HepG2 (cell line): Measurements from ENCODE around the gene SYTL3. TPM values are rescaled to one million over a fixed set of nuclear protein-coding genes. Genes with fewer than 3 reads are reported as not detected.

Experiments
- ATAD3A ChIP-seq: sonication (generic); formaldehyde crosslinking; IDR thresholded peaks from 2 replicates; pipeline ENCODE4 v1.4.0; 2020; ENCODE audit warnings: missing genetic modification reagents
- E2F2 ChIP-seq: sonication (generic); formaldehyde crosslinking; IDR thresholded peaks from 2 replicates; pipeline ENCODE4 v1.4.0; 2020; ENCODE audit warnings: missing genetic modification reagents, borderline replicate concordance
- EEA1 ChIP-seq: sonication (generic); formaldehyde crosslinking; IDR thresholded peaks from 2 replicates; pipeline ENCODE4 v1.5.1; 2020; ENCODE audit warnings: mild to moderate bottlenecking, missing genetic modification reagents, borderline replicate concordance
- ELF1 ChIP-seq: sonication (generic); formaldehyde crosslinking; IDR thresholded peaks from 2 replicates; pipeline ENCODE4 v1.4.0; 2020; ENCODE audit warnings: missing genetic modification reagents
- FOXO1 ChIP-seq: sonication (generic); formaldehyde crosslinking; IDR thresholded peaks from 2 replicates; pipeline ENCODE4 v1.4.0; 2020; ENCODE audit warnings: missing genetic modification reagents
- GLI4 ChIP-seq: sonication (generic); formaldehyde crosslinking; IDR thresholded peaks from 2 replicates; pipeline ENCODE4 v1.5.1; 2020; ENCODE audit warnings: missing genetic modification reagents, mild to moderate bottlenecking, moderate library complexity, borderline replicate concordance
- GLMP ChIP-seq: sonication (generic); formaldehyde crosslinking; IDR thresholded peaks from 2 replicates; pipeline ENCODE4 v1.9.0; 2021; ENCODE audit warnings: missing genetic modification reagents, mild to moderate bottlenecking, borderline replicate concordance
- HIVEP1 ChIP-seq: sonication (generic); formaldehyde crosslinking; IDR thresholded peaks from 2 replicates; pipeline ENCODE4 v1.4.0; 2020; ENCODE audit warnings: mild to moderate bottlenecking, missing genetic modification reagents
- SALL1 ChIP-seq: sonication (generic); formaldehyde crosslinking; IDR thresholded peaks from 2 replicates; pipeline ENCODE4 v1.8.0; 2022; ENCODE audit warnings: mild to moderate bottlenecking, missing genetic modification reagents
- SIN3A ChIP-seq: IDR thresholded peaks from 2 replicates; pipeline ENCODE4 v1.6.1; 2011; ENCODE audit warnings: low read depth, mild to moderate bottlenecking, control low read depth, low read length, borderline replicate concordance
- ZBTB14 ChIP-seq: sonication (generic); formaldehyde crosslinking; IDR thresholded peaks from 2 replicates; pipeline ENCODE4 v1.4.0; 2020; ENCODE audit warnings: missing genetic modification reagents
- ZMAT3 ChIP-seq: sonication (generic); formaldehyde crosslinking; conservative IDR thresholded peaks from 2 replicates; pipeline ENCODE4 v1.7.0; 2021; ENCODE audit warnings: missing genetic modification reagents
- ZNF12 ChIP-seq: sonication (generic); formaldehyde crosslinking; IDR thresholded peaks from 2 replicates; pipeline ENCODE4 v1.5.0; 2020; ENCODE audit warnings: missing genetic modification reagents
- ZNF142 ChIP-seq: sonication (generic); formaldehyde crosslinking; IDR thresholded peaks from 2 replicates; pipeline ENCODE4 v1.4.0; 2020; ENCODE audit warnings: missing genetic modification reagents
- ZNF580 ChIP-seq: IDR thresholded peaks from 2 replicates; pipeline ENCODE4 v1.6.1; 2016; ENCODE audit warnings: low read depth, borderline replicate concordance
- ZNF777 ChIP-seq: sonication (generic); formaldehyde crosslinking; IDR thresholded peaks from 2 replicates; pipeline ENCODE4 v1.4.0; 2020; ENCODE audit warnings: missing genetic modification reagents
- polyA plus RNA-seq, 8 experiments: library from polyadenylated mRNA; depleted of rRNA in 3 of 8; stranded (reverse) in 7 of 8; unstranded in 1 of 8; fragments of >200 nt; fragmentation: Illumina TruSeq in 4 of 8; extraction: Trizol in 4 of 8; gene quantifications; 2 replicates each; pipeline versions ENCODE4 v1.2.1 to v1.2.3, GENCODE V29; 2011 to 2016; ENCODE audit warnings: low read depth in 4 of 8, missing spikeins in 1 of 8, mixed read lengths in 1 of 8; ENCODE audit not compliant: insufficient read depth in 1 of 8
- total RNA-seq, 5 experiments: library from RNA; depleted of rRNA; stranded (reverse); fragments of >200 nt; fragmentation: Illumina TruSeq; extraction: Trizol; gene quantifications; 2 replicates each; pipeline ENCODE4 v1.2.3, GENCODE V29; 2016; ENCODE audit warnings: low read depth in 1 of 5

The SYTL3 gene
- total and polyA plus RNA-seq, 2 of the 13 experiments (the other 11 are each of a cell fraction or from before 2014, with no cell fraction given): 0.11 to 0.28 TPM

GRCh38 chr6:158644231-158645063 is 5.4 kb upstream of the SYTL3 start, which contains the start of gene DYNLT1 (continued):
- TF ChIP-seq ZNF142 (CRISPR knock-in tag) (peak; percentile 27; the same call in 1 of the 2 replicates), GLMP (CRISPR knock-in tag) (no peak), E2F2 (CRISPR knock-in tag) (no peak), ATAD3A (CRISPR knock-in tag) (0 out of 2 replicates have a peak, but pooled peaks have one; percentile 41), ZBTB14 (CRISPR knock-in tag) (0 out of 2 replicates have a peak, but pooled peaks have one; percentile 14), EEA1 (CRISPR knock-in tag) (peak; percentile 67; the same call in 1 of the 2 replicates), GLI4 (peak; percentile 73; the same call in 1 of the 2 replicates), ZMAT3 (CRISPR knock-in tag) (no peak; the same call in none of the 2 replicates), FOXO1 (CRISPR knock-in tag) (peak; percentile 54; the same call in 1 of the 2 replicates), SALL1 (CRISPR knock-in tag) (peak; percentile 79), SIN3A (peak; percentile 63; the same call in 1 of the 2 replicates), ZNF777 (CRISPR knock-in tag) (peak; percentile 46), ZNF12 (0 out of 2 replicates have a peak, but pooled peaks have one; percentile 47), ELF1 (CRISPR knock-in tag) (peak; percentile 29; the same call in 1 of the 2 replicates), ZNF580 (CRISPR knock-in tag) (peak; percentile 79; the same call in 1 of the 2 replicates), HIVEP1 (peak; percentile 78)
